ENCODE data around the gene POU2F1. TPM values are rescaled to one million over a fixed set of nuclear protein-coding genes. Genes with fewer than 3 reads are reported as not detected.

POU2F1 gene
- total and polyA plus RNA-seq, 8 donors = 1.2 to 36.2 (median 7.7) TPM

DNA sequence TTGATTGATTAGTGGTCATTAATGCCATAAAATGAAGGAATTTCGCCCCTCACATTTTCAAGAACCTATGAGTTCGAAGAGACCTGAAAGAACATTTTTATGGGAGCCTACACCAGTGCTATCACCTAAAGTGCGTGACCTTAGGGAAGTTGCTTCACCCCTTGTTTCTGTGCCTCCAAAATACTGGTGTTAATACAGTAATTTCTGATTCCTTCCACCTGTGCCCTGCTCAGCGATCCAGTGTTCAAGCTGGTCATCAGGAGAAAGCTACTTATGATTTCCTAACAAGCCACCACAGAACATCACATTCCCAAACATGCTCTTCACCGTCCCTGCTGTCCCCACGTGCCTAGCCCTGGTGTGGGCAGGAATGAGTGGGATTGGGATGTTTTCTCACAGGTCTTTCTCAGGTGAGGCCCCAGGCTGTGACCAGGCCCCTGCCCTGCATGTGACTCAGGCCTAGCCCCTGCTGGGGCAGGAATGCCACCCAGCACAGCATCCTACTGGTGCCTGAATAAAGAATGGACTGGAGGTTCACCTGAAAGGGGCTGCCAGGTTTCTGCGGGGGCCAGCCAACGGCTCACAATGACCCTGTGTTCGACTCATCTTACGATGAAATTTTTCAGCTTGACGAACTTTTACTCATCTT lies 237.4 kb downstream of the POU2F1 start:
- intact Hi-C loops (cut with DNase I; ENCODE audit: low total_unique reads) = no loop called here
- no peak for DNase-seq
- TF ChIP-seq, protein P1, sequence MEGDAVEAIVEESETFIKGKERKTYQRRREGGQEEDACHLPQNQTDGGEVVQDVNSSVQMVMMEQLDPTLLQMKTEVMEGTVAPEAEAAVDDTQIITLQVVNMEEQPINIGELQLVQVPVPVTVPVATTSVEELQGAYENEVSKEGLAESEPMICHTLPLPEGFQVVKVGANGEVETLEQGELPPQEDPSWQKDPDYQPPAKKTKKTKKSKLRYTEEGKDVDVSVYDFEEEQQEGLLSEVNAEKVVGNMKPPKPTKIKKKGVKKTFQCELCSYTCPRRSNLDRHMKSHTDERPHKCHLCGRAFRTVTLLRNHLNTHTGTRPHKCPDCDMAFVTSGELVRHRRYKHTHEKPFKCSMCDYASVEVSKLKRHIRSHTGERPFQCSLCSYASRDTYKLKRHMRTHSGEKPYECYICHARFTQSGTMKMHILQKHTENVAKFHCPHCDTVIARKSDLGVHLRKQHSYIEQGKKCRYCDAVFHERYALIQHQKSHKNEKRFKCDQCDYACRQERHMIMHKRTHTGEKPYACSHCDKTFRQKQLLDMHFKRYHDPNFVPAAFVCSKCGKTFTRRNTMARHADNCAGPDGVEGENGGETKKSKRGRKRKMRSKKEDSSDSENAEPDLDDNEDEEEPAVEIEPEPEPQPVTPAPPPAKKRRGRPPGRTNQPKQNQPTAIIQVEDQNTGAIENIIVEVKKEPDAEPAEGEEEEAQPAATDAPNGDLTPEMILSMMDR (IDR thresholded peaks at IDR 0.05) = no peak
- TF ChIP-seq EP300 (IDR thresholded peaks at IDR 0.05) = no peak
- no peak for TF ChIP-seq POLR2A (IDR thresholded peaks at IDR 0.05)
- TF ChIP-seq POLR2AphosphoS5 (IDR thresholded peaks at IDR 0.05) = no peak
- Histone ChIP-seq H3K4me1 (peaks cover 4 to 20% (median 16%) of the 10 kb centered on the region in 4 donors), H3K9me3 (no peaks in the 10 kb centered on the region), H3K4me3 (no peak overlapping the region), H3K27me3 (no peaks in the 10 kb centered on the region), H3K27ac (no peak overlapping the region), H3K36me3 (no peaks in the 10 kb centered on the region)
- WGBS, 5 donors = 74 to 86% (median 79%) methylated on average over 10 to 11 of the region's 11 CpGs

DNA sequence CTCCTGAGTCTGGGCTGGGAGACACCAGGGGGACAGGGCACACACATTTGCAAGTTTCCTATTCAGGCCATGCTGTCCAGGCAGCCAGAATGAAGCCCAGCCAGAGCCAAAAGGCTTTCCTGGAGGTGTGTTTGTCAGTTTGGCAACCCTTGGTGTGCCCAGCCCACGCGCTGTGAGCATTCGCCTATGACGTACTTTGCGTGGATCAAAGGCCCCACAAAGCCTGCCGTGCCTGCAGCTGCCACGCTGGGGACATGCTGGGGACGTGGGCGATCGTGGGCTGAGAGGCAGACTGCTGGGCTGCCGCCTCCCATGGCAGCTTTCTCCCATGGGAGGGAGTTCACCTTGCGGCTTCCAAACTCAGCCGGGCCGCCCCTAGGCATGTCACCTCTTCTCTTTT lies 240.2 kb downstream of the POU2F1 start:
- intact Hi-C loops (cut with DNase I; ENCODE audit: low total_unique reads) = no loop called here
- Histone ChIP-seq H3K27ac (no peak overlapping the region), H3K4me3 (no peak overlapping the region), H3K4me1 (peaks cover 0 to 9% (median 5%) of the 10 kb centered on the region in 4 donors), H3K9me3 (no peaks in the 10 kb centered on the region), H3K36me3 (no peaks in the 10 kb centered on the region), H3K27me3 (no peaks in the 10 kb centered on the region)
- no peak for DNase-seq
- TF ChIP-seq EP300 (IDR thresholded peaks at IDR 0.05) (no peak), POLR2AphosphoS5 (IDR thresholded peaks at IDR 0.05) (no peak), POLR2A (IDR thresholded peaks at IDR 0.05) (no peak)
- TF ChIP-seq, protein P1 (IDR thresholded peaks at IDR 0.05) = no peak
- WGBS, 5 donors = 90 to 96% (median 92%) methylated on average over 11 to 14 of the region's 14 CpGs

DNA sequence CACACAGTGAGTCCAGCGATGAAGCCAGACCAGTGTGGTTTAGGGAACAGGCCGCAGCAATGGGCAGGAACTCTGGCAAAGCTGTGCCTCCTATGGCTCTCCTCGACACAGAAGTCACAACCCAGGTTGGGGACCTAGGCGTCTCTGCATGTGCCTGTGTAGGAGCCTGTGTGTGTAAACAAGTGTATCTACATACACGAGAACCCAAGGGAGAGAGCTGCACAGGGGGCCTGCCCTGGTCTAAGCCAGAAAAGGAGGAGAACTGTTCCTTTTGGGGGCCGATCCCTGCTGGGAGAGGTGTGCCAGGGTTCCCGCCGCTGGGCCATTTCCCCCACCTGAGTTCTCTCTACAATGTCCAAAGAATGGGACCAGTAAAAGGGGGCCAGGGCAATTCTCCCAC lies 241.7 kb downstream of the POU2F1 start:
- WGBS, 5 donors = 85 to 98% (median 89%) methylated on average over 6 to 8 of the region's 8 CpGs
- no peaks in the 10 kb centered on the region for H3K4me1 ChIP-seq
- no peak overlapping the region for H3K4me3 ChIP-seq
- H3K27ac ChIP-seq = no peak overlapping the region
- intact Hi-C loops (cut with DNase I; ENCODE audit: low total_unique reads) = no loop called here
- no peaks in the 10 kb centered on the region for H3K36me3 ChIP-seq
- no peaks in the 10 kb centered on the region for H3K27me3 ChIP-seq
- no peak for DNase-seq
- H3K9me3 ChIP-seq = no peaks in the 10 kb centered on the region
- TF ChIP-seq, protein P1 (IDR thresholded peaks at IDR 0.05) = no peak
- no peak for TF ChIP-seq EP300 (IDR thresholded peaks at IDR 0.05)
- TF ChIP-seq POLR2A (IDR thresholded peaks at IDR 0.05) = no peak
- no peak for TF ChIP-seq POLR2AphosphoS5 (IDR thresholded peaks at IDR 0.05)

DNA sequence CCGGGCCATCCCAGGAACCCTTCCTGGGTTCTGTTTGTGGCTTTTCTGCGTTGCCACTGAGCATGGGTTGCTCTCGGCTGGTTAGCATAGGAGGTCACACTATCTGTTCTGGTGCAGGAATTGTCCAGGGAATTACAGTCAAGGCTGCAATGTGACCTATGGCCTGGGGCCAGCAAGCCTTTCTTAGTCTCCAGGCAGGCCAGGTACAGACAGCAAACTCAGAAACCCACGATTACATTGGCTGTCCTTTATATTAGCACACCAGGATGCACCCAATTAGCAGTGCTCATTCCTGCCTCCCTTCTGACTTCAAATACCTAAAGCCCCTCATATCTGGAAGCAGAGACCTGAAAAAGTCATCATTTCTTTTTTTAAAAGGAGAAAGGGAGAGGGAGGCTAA lies 242.4 kb downstream of the POU2F1 start:
- intact Hi-C loops (cut with DNase I; ENCODE audit: low total_unique reads) = no loop called here
- Histone ChIP-seq H3K4me1 (no peaks in the 10 kb centered on the region), H3K4me3 (no peak overlapping the region), H3K27ac (no peak overlapping the region), H3K36me3 (no peaks in the 10 kb centered on the region), H3K27me3 (no peaks in the 10 kb centered on the region), H3K9me3 (no peaks in the 10 kb centered on the region)
- TF ChIP-seq EP300 (IDR thresholded peaks at IDR 0.05) = no peak
- no peak for TF ChIP-seq POLR2A (IDR thresholded peaks at IDR 0.05)
- no peak for TF ChIP-seq POLR2AphosphoS5 (IDR thresholded peaks at IDR 0.05)
- TF ChIP-seq, protein P1 (IDR thresholded peaks at IDR 0.05) = no peak
- 74 to 78% (median 77%) methylated on average over 3 to 4 of the region's 4 CpGs for WGBS, 5 donors
- no peak for DNase-seq

All from stomach (tissue), 9 donors.